GM20000 (cell line): ENCODE data around the gene DSCAM.
"Not testable (repeated sequence)": the region's sequence is repeated elsewhere in the genome, so short reads cannot be mapped to it uniquely, and the experiment has no call there.

Experiments
- DNase-seq: peaks from one replicate; pipeline ENCODE4 v3.0.0; 2012; ENCODE audit warnings: low spot score
- CTCF ChIP-seq: IDR thresholded peaks from 2 replicates; pipeline ENCODE4 v1.5.1; 2012; ENCODE audit warnings: mild to moderate bottlenecking, control low read depth; ENCODE audit errors: extremely low read depth, missing control alignments

The DSCAM gene

GRCh38 chr21:40282912-40283886 lies 563.8 kb downstream of the DSCAM start:
- TF ChIP-seq CTCF: no peak
- DNase-seq: no peak

GRCh38 chr21:40278345-40278744 lies 568.6 kb downstream of the DSCAM start:
- no peak for DNase-seq
- TF ChIP-seq CTCF: no peak

GRCh38 chr21:40276001-40276400 lies 571.0 kb downstream of the DSCAM start:
- no peak for DNase-seq

GRCh38 chr21:40272037-40272436 lies 574.9 kb downstream of the DSCAM start:
- no peak for TF ChIP-seq CTCF

More at GRCh38 chr21:40276001-40276400, 571.0 kb downstream of the DSCAM start:
- TF ChIP-seq CTCF: no peak

GRCh38 chr21:40271164-40271563 lies 575.8 kb downstream of the DSCAM start:
- DNase-seq: no peak

More at GRCh38 chr21:40272037-40272436, 574.9 kb downstream of the DSCAM start:
- no peak for DNase-seq

GRCh38 chr21:40270047-40270446 lies 576.9 kb downstream of the DSCAM start:
- no peak for TF ChIP-seq CTCF

More at GRCh38 chr21:40271164-40271563, 575.8 kb downstream of the DSCAM start:
- no peak for TF ChIP-seq CTCF

GRCh38 chr21:40269239-40269638 lies 577.7 kb downstream of the DSCAM start:
- DNase-seq: no peak
- TF ChIP-seq CTCF: no peak

More at GRCh38 chr21:40270047-40270446, 576.9 kb downstream of the DSCAM start:
- DNase-seq: no peak

- not testable (repeated sequence) for DNase-seq
Measured at GRCh38 chr21:40258456-40258855, 588.5 kb downstream of the DSCAM start.
